ENCODE results near the gene MOB4.
A peak's percentile ranks its signal among the peaks of the same experiment; 100 is the strongest.

DNA sequence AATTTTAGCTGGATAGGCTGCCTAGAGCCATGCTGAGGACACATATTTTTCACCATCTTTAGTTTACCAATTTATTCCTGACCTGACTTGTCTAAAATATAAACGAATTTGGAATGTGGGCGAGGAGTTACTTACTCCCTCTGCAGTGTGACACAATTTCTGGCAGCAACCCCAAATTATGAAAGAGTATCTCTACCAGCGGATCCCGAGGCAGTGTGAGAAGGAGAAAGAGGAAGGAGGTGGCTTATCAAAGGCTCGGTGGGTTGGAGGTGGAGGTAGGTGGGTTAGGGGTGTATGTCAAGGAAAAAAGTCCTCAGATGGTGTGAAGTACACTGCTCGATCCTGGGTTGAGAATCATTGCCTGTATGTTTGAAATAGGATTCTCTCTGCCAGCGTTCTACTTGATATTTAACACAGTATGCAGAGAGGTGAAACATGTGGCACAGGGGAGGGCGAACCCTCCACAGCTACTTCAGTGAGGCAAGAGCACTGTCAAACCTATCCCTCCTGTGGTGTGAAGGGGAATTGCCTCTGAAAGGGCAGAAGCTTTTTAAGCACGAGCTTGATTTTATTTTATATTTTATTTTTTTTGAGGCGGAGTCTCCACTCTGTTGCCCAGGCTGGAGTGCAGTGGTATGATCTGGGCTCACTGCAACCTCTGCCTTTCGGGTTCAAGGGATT lies 83.6 kb downstream of the MOB4 start:
- TF ChIP-seq, protein P1, sequence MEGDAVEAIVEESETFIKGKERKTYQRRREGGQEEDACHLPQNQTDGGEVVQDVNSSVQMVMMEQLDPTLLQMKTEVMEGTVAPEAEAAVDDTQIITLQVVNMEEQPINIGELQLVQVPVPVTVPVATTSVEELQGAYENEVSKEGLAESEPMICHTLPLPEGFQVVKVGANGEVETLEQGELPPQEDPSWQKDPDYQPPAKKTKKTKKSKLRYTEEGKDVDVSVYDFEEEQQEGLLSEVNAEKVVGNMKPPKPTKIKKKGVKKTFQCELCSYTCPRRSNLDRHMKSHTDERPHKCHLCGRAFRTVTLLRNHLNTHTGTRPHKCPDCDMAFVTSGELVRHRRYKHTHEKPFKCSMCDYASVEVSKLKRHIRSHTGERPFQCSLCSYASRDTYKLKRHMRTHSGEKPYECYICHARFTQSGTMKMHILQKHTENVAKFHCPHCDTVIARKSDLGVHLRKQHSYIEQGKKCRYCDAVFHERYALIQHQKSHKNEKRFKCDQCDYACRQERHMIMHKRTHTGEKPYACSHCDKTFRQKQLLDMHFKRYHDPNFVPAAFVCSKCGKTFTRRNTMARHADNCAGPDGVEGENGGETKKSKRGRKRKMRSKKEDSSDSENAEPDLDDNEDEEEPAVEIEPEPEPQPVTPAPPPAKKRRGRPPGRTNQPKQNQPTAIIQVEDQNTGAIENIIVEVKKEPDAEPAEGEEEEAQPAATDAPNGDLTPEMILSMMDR (conservative IDR thresholded peaks at IDR 0.05 in 1 of 2, IDR thresholded peaks at IDR 0.05 in 1 of 2; ENCODE audit: extremely low read depth in 1 of 2, insufficient read depth in 1 of 2, low read depth in 1 of 2, low read length in 2 of 2), result peak; percentile 44 to 66
- no peak for TF ChIP-seq EZH2 (IDR thresholded peaks at IDR 0.05; ENCODE audit: borderline replicate concordance, low read length)
